A549 (cell line): ENCODE measurements around the gene ZBTB45.

ENCODE experiments used
- CBX8 ChIP-seq: fragments of 200-600 bp; sonication (generic); IDR thresholded peaks from 2 replicates; pipeline ENCODE4 v1.6.1; 2016
- CTCF ChIP-seq: fragments of >200 bp; sonication (Bioruptor Twin); formaldehyde crosslinking; IDR thresholded peaks from 3 replicates; pipeline ENCODE4 v1.5.1; 2016
- GATA3 ChIP-seq: IDR thresholded peaks from 2 replicates; pipeline ENCODE4 v1.6.1; 2012; ENCODE audit warnings: borderline replicate concordance
- HDAC2 ChIP-seq: fragments of 200-600 bp; sonication (generic); IDR thresholded peaks from 2 replicates; pipeline ENCODE4 v1.6.1; 2016
- KDM1A ChIP-seq: fragments of 200-600 bp; sonication (generic); IDR thresholded peaks from 2 replicates; pipeline ENCODE4 v1.6.1; 2016; ENCODE audit warnings: low read depth, mild to moderate bottlenecking
- MAZ ChIP-seq: fragments of 150-350 bp; IDR thresholded peaks from 2 replicates; pipeline ENCODE4 v1.6.1; 2014; ENCODE audit warnings: antibody characterized with exemption, low read depth, low read length, borderline replicate concordance
- NR3C1 ChIP-seq: fragments of >200 bp; sonication (Bioruptor Twin); formaldehyde crosslinking; IDR thresholded peaks from 3 replicates; pipeline ENCODE4 v1.6.1; 2017
- POLR2A ChIP-seq: IDR thresholded peaks from 2 replicates; pipeline ENCODE4 v1.6.1; 2012; ENCODE audit warnings: mild to moderate bottlenecking, low read length
- RAD21 ChIP-seq, 2 experiments: fragments of >200 bp in 1 of 2; sonication (Bioruptor Twin) in 1 of 2; formaldehyde crosslinking in 1 of 2; IDR thresholded peaks in 1 of 2; conservative IDR thresholded peaks in 1 of 2; 2 replicates in 1 of 2; 3 replicates in 1 of 2; pipeline ENCODE4 v1.6.1; 2012 to 2018; ENCODE audit warnings: inconsistent platforms in 1 of 2
- REST ChIP-seq: fragments of 200-600 bp; sonication (generic); IDR thresholded peaks from 2 replicates; pipeline ENCODE4 v1.6.1; 2016; ENCODE audit warnings: antibody characterized with exemption, mild to moderate bottlenecking, moderate library complexity
- TF ChIP-seq, protein P1 (sequence below): fragments of 450-650 bp; IDR thresholded peaks from 2 replicates; pipeline ENCODE4 v1.6.1; 2014; ENCODE audit warnings: antibody characterized with exemption

- TF ChIP-seq KDM1A (no peak), CTCF (no peak), POLR2A (peak; percentile 62; the same call in 1 of the 2 replicates), HDAC2 (no peak), NR3C1 (no peak), MAZ (peak; percentile 96), GATA3 (no peak; the same call in none of the 2 replicates), REST (no peak), CBX8 (no peak), RAD21 (conservative IDR thresholded peaks at IDR 0.05 in 1 of 2, IDR thresholded peaks at IDR 0.05 in 1 of 2) (0 out of 5 replicates have a peak, but pooled peaks of 1 of the 2 experiments have one; percentile 22)
- TF ChIP-seq, protein P1, sequence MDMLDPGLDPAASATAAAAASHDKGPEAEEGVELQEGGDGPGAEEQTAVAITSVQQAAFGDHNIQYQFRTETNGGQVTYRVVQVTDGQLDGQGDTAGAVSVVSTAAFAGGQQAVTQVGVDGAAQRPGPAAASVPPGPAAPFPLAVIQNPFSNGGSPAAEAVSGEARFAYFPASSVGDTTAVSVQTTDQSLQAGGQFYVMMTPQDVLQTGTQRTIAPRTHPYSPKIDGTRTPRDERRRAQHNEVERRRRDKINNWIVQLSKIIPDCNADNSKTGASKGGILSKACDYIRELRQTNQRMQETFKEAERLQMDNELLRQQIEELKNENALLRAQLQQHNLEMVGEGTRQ = no peak
Observed at GRCh38 chr19:58554494-58555368, 35.1 kb upstream of the ZBTB45 start, which contains the start of gene CHMP2A.
